GM23338 (cell line): ENCODE results near the gene MRTFA.

Experiments used
- CTCF ChIP-seq, 2 experiments: fragments of 200-600 bp in 1 of 2; sonication (generic) in 1 of 2; conservative IDR thresholded peaks; 2 replicates each; pipeline versions ENCODE4 v1.5.1 to v1.6.1; 2016 to 2017; ENCODE audit warnings: antibody characterized with exemption in 2 of 2, low read depth in 2 of 2, mild to moderate bottlenecking in 2 of 2, moderate library complexity in 1 of 2
- EZH2 ChIP-seq: fragments of 200-600 bp; sonication (generic); IDR thresholded peaks from one replicate; pipeline ENCODE4 v1.8.0; 2017; ENCODE audit warnings: antibody characterized with exemption, mild to moderate bottlenecking, low read depth; ENCODE audit not compliant: unreplicated experiment
- POLR2AphosphoS5 ChIP-seq: IDR thresholded peaks from 2 replicates; pipeline ENCODE4 v1.6.1; 2016; ENCODE audit warnings: antibody characterized with exemption, low read depth
- ZNF114 ChIP-seq: fragments of 250-450 bp; sonication (Bioruptor Pico); IDR thresholded peaks from 2 replicates; pipeline ENCODE4 v1.5.0; 2020; ENCODE audit warnings: mild to moderate bottlenecking, moderate library complexity

GRCh38 chr22:40413873-40414272 lies 222.6 kb downstream of the MRTFA start:
- no peak for TF ChIP-seq CTCF (conservative IDR thresholded peaks at IDR 0.05; ENCODE audit: low read depth in 2 of 2)
- no peak for TF ChIP-seq EZH2
- TF ChIP-seq ZNF114 (CRISPR knock-in tag): no peak
- TF ChIP-seq POLR2AphosphoS5: no peak
